ENCODE data around the gene SMURF1. TPM values are rescaled to one million over a fixed set of nuclear protein-coding genes. Genes with fewer than 3 reads are reported as not detected.

The SMURF1 gene
- total and polyA plus RNA-seq, 2 of the 8 experiments (the other 6 are each of a cell fraction or from before 2014, with no cell fraction given), result 9.6 to 24.5 TPM

DNA sequence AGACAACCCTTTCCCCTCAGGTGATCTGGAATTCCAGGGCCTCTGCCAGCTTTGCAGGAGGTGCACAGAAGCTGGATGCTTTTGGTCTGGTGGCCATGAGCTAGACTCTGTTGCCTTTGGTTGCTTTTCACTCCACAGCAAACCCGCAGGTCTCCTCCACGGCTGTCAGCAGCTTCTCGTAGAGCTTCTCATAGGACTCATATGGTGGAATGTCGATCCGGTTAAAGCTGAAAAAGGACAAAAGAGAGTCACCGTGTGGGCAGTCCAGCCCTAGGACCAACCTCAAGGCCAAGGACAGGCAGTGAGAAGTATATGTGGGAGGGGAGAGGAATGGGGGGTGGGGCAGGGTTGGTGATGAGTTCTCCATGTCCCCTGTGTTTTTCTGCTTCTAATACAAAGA is 113.5 kb downstream of the SMURF1 start:
- Histone ChIP-seq H3K4ac (replicated peaks; ENCODE audit: insufficient read length, low read depth, low read length) (no peak overlapping the region), H3K27me3 (replicated peaks in 1 of 4; ENCODE audit: control insufficient read depth in 3 of 4, extremely low read depth in 1 of 4, insufficient read depth in 3 of 4, low read length in 3 of 4) (no peaks in the 10 kb centered on the region), H2BK15ac (ENCODE audit: low read length) (no peak overlapping the region), H3K4me2 (ENCODE audit: insufficient read depth in 1 of 2, low read depth in 2 of 2, low read length in 2 of 2) (no peak overlapping the region), H3K9ac (replicated peaks in 1 of 4; ENCODE audit: extremely low read depth in 1 of 4, low read depth in 3 of 4, low read length in 3 of 4) (no peak overlapping the region), H3K4me3 (ENCODE audit: extremely low read depth in 1 of 4, insufficient read depth in 2 of 4, low read depth in 3 of 4, low read length in 4 of 4) (no peak overlapping the region), H2BK120ac (replicated peaks; ENCODE audit: low read depth, low read length) (no peak overlapping the region), H3K23ac (ENCODE audit: insufficient read length) (no peak overlapping the region), H3K36me3 (ENCODE audit: control insufficient read depth in 2 of 4, insufficient read depth in 4 of 4, low read length in 3 of 4) (peaks cover 23 to 69% (median 50%) of the 10 kb centered on the region in 4 experiments), H2BK12ac (ENCODE audit: low read depth, low read length) (no peak overlapping the region), H2AFZ (ENCODE audit: low read length) (no peak overlapping the region), H2BK20ac (ENCODE audit: low read length) (no peak overlapping the region), H2BK5ac (ENCODE audit: low read depth, low read length) (no peak overlapping the region), H4K8ac (ENCODE audit: extremely low read depth, insufficient read depth, low read length) (no peak overlapping the region), H3K4me1 (replicated peaks in 1 of 4; ENCODE audit: control insufficient read depth in 3 of 4, insufficient read depth in 4 of 4, low read length in 3 of 4) (0 out of 7 replicates have a peak, but pooled peaks cover 0 to 3% (median 0%) of the 10 kb centered on the region in 4 experiments), H4K91ac (replicated peaks; ENCODE audit: insufficient read length, low read length) (no peak overlapping the region), H3K79me2 (ENCODE audit: control insufficient read depth in 1 of 2, insufficient read depth in 2 of 2, low read length in 2 of 2) (no peaks in the 10 kb centered on the region), H3K56ac (replicated peaks; ENCODE audit: insufficient read length, low read depth, low read length) (no peak overlapping the region), H3K9me3 (ENCODE audit: insufficient read depth in 2 of 2, low read depth in 1 of 2, low read length in 1 of 2) (no peaks in the 10 kb centered on the region), H3K27ac (ENCODE audit: low read depth, low read length) (no peak overlapping the region), H3K18ac (ENCODE audit: extremely low read depth, low read length) (no peak overlapping the region), H4K20me1 (replicated peaks in 1 of 2; ENCODE audit: control insufficient read depth in 1 of 2, insufficient read depth in 2 of 2, low read length in 2 of 2) (peaks cover 3 to 6% of the 10 kb centered on the region in 2 experiments), H2AK5ac (ENCODE audit: low read depth, low read length) (no peak overlapping the region), H3K79me1 (ENCODE audit: low read depth, low read length) (no peaks in the 10 kb centered on the region; the same call in 1 of the 2 replicates), H4K5ac (ENCODE audit: insufficient read length, low read depth, low read length) (no peak overlapping the region), H3K14ac (ENCODE audit: insufficient read length) (no peak overlapping the region), H3K23me2 (ENCODE audit: low read depth, low read length) (no peaks in the 10 kb centered on the region)
- no peak for FAIRE-seq
- ChIA-PET POLR2A (ENCODE audit: partially characterized antibody) (interaction anchor here (0.6 kb wide), 1 partner anchor 291 kb away, joined by 3 read pairs; no protein-coding TSS in a partner anchor), CTCF (ENCODE audit: partially characterized antibody) (interaction anchor here (0.9 to 2.0 kb wide), 5 partner anchors 9 to 283 kb away, joined by 3 to 12 read pairs (median 3); no protein-coding TSS in a partner anchor)
- no peak for DNase-seq (ENCODE audit: low read depth in 1 of 2, low spot score in 2 of 2)
- WGBS, 2 experiments (ENCODE audit: extremely low coverage in 1 of 2, insufficient coverage in 1 of 2, insufficient read length in 1 of 2, insufficient replicate concordance in 2 of 2, low coverage in 1 of 2, low lambda C conversion rate in 2 of 2, missing lambda C conversion rate in 1 of 2), result 95% methylated on average over 6 of the region's 6 CpGs; no CpG with 5 or more reads in 1 of the 2 experiments
- TF ChIP-seq E2F6 (IDR thresholded peaks at IDR 0.05), result no peak
- TF ChIP-seq TAF7 (optimal IDR thresholded peaks at IDR 0.05; ENCODE audit: borderline replicate concordance, low read depth, low read length), result no peak
- TF ChIP-seq EZH2 (IDR thresholded peaks at IDR 0.05; ENCODE audit: low read depth, low read length, severe bottlenecking), result no peak
- TF ChIP-seq BRCA1 (IDR thresholded peaks at IDR 0.05; ENCODE audit: low read depth, low read length), result no peak
- TF ChIP-seq BCL11A (IDR thresholded peaks at IDR 0.05; ENCODE audit: low read depth in 2 of 2, low read length in 2 of 2), result no peak

All from H1 (cell line).